GM12891 (cell line): ENCODE measurements around the gene STPG2.

Experiments used
- DNase-seq: peaks from one replicate; pipeline ENCODE4 v3.0.0; 2011; ENCODE audit warnings: low spot score; ENCODE audit not compliant: insufficient read length
- FAIRE-seq: peaks from 2 replicates; lab custom pipeline; 2011; peaks lifted over from hg19 to GRCh38; lab: Jason Lieb, UNC
- PAX5 ChIP-seq: IDR thresholded peaks from 2 replicates; pipeline ENCODE4 v1.6.1; 2011; ENCODE audit warnings: low read length, moderate library complexity, mild to moderate bottlenecking; ENCODE audit not compliant: insufficient read depth, severe bottlenecking
- POLR2A ChIP-seq: IDR thresholded peaks from 2 replicates; pipeline ENCODE4 v1.6.1; 2011; ENCODE audit warnings: low read depth, low read length, control low read depth
- POLR2AphosphoS5 ChIP-seq: IDR thresholded peaks from 2 replicates; pipeline ENCODE4 v1.6.1; 2011; ENCODE audit warnings: low read depth, low read length, control low read depth
- POU2F2 ChIP-seq: IDR thresholded peaks from 2 replicates; pipeline ENCODE4 v1.6.1; 2011; ENCODE audit warnings: low read depth, mild to moderate bottlenecking, control low read depth, low read length, moderate library complexity
- SPI1 ChIP-seq: IDR thresholded peaks from 2 replicates; pipeline ENCODE4 v1.6.1; 2011; ENCODE audit warnings: low read depth, low read length, control low read depth
- TAF1 ChIP-seq: IDR thresholded peaks from 2 replicates; pipeline ENCODE4 v1.6.1; 2011; ENCODE audit warnings: low read depth, low read length, control low read depth

Gene STPG2

DNA sequence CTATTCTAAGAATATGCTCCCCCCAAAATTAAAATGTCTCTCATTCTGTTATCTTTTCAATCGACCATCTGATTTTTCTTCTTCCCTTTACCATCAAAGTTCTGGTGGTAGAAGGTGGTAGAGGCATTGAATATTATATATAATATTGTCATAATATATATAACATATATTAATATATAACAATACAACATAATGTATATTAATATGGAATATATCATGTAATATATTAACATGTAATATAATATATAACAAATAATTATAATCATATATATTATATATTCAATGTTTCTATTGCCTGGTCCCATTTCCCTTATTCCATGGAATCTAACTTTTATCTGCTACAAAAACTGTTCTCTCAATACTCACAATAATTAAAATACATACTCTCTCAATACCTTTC lies 40.6 kb downstream of the STPG2 start:
- DNase-seq (no peak), FAIRE-seq (no peak)
- TF ChIP-seq TAF1 (no peak), POU2F2 (no peak), POLR2AphosphoS5 (no peak), PAX5 (no peak), SPI1 (no peak), POLR2A (no peak)

DNA sequence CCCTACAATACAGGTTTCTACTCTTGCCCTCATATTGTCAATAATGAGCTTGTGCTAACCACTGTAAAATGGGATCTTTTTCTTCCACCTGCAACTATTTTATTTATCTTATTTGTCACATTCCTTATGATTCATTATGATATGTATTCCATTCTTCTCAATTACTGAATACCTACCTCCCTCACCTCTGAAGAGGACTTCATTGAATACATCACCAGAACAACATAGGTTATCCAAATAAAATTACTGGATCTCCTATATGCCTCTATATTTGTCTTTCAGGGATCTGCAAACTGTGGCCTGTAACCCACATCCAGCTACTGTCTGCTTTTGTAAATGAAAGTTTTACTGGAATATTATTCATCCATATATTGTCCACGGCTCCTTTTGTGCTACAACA lies 41.3 kb downstream of the STPG2 start:
- FAIRE-seq (no peak), DNase-seq (no peak)
- no peak for TF ChIP-seq POLR2AphosphoS5

GRCh38 chr4:98098764-98099163 lies 44.5 kb downstream of the STPG2 start:
- TF ChIP-seq SPI1: no peak
- no peak for TF ChIP-seq POU2F2
- no peak for TF ChIP-seq TAF1
- no peak for TF ChIP-seq PAX5
- TF ChIP-seq POLR2AphosphoS5: no peak
- TF ChIP-seq POLR2A: no peak
- DNase-seq (no peak), FAIRE-seq (no peak)

- DNase-seq (no peak), FAIRE-seq (no peak)
- TF ChIP-seq POLR2AphosphoS5: no peak
- TF ChIP-seq SPI1: no peak
- TF ChIP-seq POLR2A: no peak
- TF ChIP-seq POU2F2: no peak
Observed at GRCh38 chr4:98094118-98094517, 49.2 kb downstream of the STPG2 start.

- DNase-seq: no peak
- no peak for FAIRE-seq
- no peak for TF ChIP-seq POLR2AphosphoS5
- no peak for TF ChIP-seq POLR2A
- no peak for TF ChIP-seq TAF1
- TF ChIP-seq PAX5: no peak
- TF ChIP-seq POU2F2: no peak
- TF ChIP-seq SPI1: no peak
Observed at GRCh38 chr4:98093662-98094061, 49.6 kb downstream of the STPG2 start.

- FAIRE-seq (no peak), DNase-seq (no peak)
- TF ChIP-seq POLR2AphosphoS5 (no peak), TAF1 (no peak), SPI1 (no peak), POU2F2 (no peak), PAX5 (no peak), POLR2A (no peak)
Observed at GRCh38 chr4:98092833-98093439, 50.3 kb downstream of the STPG2 start.

GRCh38 chr4:98081936-98082335 lies 61.3 kb downstream of the STPG2 start:
- TF ChIP-seq POLR2AphosphoS5: no peak
- TF ChIP-seq POLR2A: no peak
- TF ChIP-seq POU2F2: no peak
- no peak for FAIRE-seq

GRCh38 chr4:98068495-98068894 lies 74.8 kb downstream of the STPG2 start:
- FAIRE-seq (no peak), DNase-seq (no peak)
- TF ChIP-seq TAF1: no peak

More at GRCh38 chr4:98081936-98082335, 61.3 kb downstream of the STPG2 start:
- DNase-seq: no peak

GRCh38 chr4:98055800-98056501 lies 87.3 kb downstream of the STPG2 start:
- FAIRE-seq (no peak), DNase-seq (no peak)
- TF ChIP-seq POU2F2: no peak
- no peak for TF ChIP-seq PAX5
- no peak for TF ChIP-seq TAF1
- TF ChIP-seq POLR2A: no peak
- TF ChIP-seq POLR2AphosphoS5: no peak
- TF ChIP-seq SPI1: no peak

GRCh38 chr4:98046665-98047064 lies 96.6 kb downstream of the STPG2 start:
- FAIRE-seq: no peak
- TF ChIP-seq SPI1: no peak
- TF ChIP-seq POLR2AphosphoS5: no peak
- TF ChIP-seq TAF1: no peak
- no peak for TF ChIP-seq PAX5
- TF ChIP-seq POU2F2: no peak
- no peak for TF ChIP-seq POLR2A
- DNase-seq: no peak
